ENCODE measurements around the gene EPHA2.
"Not testable (repeated sequence)": the region's sequence is repeated elsewhere in the genome, so short reads cannot be mapped to it uniquely, and the experiment has no call there.

The EPHA2 gene

GRCh38 chr1:16199700-16200099, 43.8 kb upstream of the EPHA2 start:
- Histone ChIP-seq H3K9me3 (ENCODE audit: control extremely low read depth in 1 of 5, control insufficient read depth in 4 of 5, insufficient read depth in 2 of 5, low read depth in 1 of 5, low read length in 4 of 5) (no peaks in the 10 kb centered on the region), H3K4me1 (ENCODE audit: control extremely low read depth in 1 of 4, control insufficient read depth in 4 of 4, insufficient read depth in 4 of 4, low read length in 3 of 4) (no peaks in the 10 kb centered on the region), H3K27me3 (replicated peaks in 2 of 5; ENCODE audit: control insufficient read depth in 4 of 5, insufficient read depth in 5 of 5, low read length in 4 of 5) (no peaks in the 10 kb centered on the region), H3K4me3 (ENCODE audit: control insufficient read depth in 1 of 7, extremely low read depth in 1 of 7, insufficient read depth in 4 of 7, low read depth in 2 of 7, low read length in 6 of 7) (no peak overlapping the region), H3K27ac (ENCODE audit: insufficient read depth in 1 of 2, low read depth in 1 of 2, low read length in 2 of 2, poor library complexity in 1 of 2, severe bottlenecking in 2 of 2) (no peak overlapping the region), H3K36me3 (ENCODE audit: control insufficient read depth in 4 of 4, insufficient read depth in 4 of 4, low read length in 3 of 4) (peaks cover 0 to 35% (median 14%) of the 10 kb centered on the region in 4 experiments)
- no peak for DNase-seq
- WGBS (ENCODE audit: insufficient coverage): 98% methylated on average over 4 of the region's 4 CpGs
- POLR2A ChIA-PET: no interaction called here
- CTCF ChIA-PET: interaction anchor here (1.0 to 1.4 kb wide), 6 partner anchors 10 to 122 kb away, joined by 3 to 5 read pairs (median 4); no protein-coding TSS in a partner anchor

- ChIA-PET CTCF (interaction anchor here (1.0 to 1.4 kb wide), 5 partner anchors 9 to 122 kb away, joined by 3 to 5 read pairs (median 4); no protein-coding TSS in a partner anchor), POLR2A (no interaction called here)
- Histone ChIP-seq H3K4me3 (ENCODE audit: control insufficient read depth in 1 of 7, extremely low read depth in 1 of 7, insufficient read depth in 4 of 7, low read depth in 2 of 7, low read length in 6 of 7) (no peak overlapping the region), H3K27ac (ENCODE audit: insufficient read depth in 1 of 2, low read depth in 1 of 2, low read length in 2 of 2, poor library complexity in 1 of 2, severe bottlenecking in 2 of 2) (no peak overlapping the region), H3K36me3 (ENCODE audit: control insufficient read depth in 4 of 4, insufficient read depth in 4 of 4, low read length in 3 of 4) (peaks cover 0 to 33% (median 11%) of the 10 kb centered on the region in 4 experiments), H3K9me3 (ENCODE audit: control extremely low read depth in 1 of 5, control insufficient read depth in 4 of 5, insufficient read depth in 2 of 5, low read depth in 1 of 5, low read length in 4 of 5) (no peaks in the 10 kb centered on the region), H3K27me3 (replicated peaks in 2 of 5; ENCODE audit: control insufficient read depth in 4 of 5, insufficient read depth in 5 of 5, low read length in 4 of 5) (no peaks in the 10 kb centered on the region), H3K4me1 (ENCODE audit: control extremely low read depth in 1 of 4, control insufficient read depth in 4 of 4, insufficient read depth in 4 of 4, low read length in 3 of 4) (no peaks in the 10 kb centered on the region)
- DNase-seq: no peak
- WGBS (ENCODE audit: insufficient coverage): 60% methylated on average over 1 of the region's 1 CpG
Observed at GRCh38 chr1:16199157-16199501, 43.3 kb upstream of the EPHA2 start.

GRCh38 chr1:16198444-16199156, 42.7 kb upstream of the EPHA2 start:
- no peak for DNase-seq
- ChIA-PET CTCF (interaction anchor here (1.1 to 1.4 kb wide), 3 partner anchors 9 to 18 kb away, joined by 3 to 5 read pairs (median 4); no protein-coding TSS in a partner anchor), POLR2A (no interaction called here)
- H3K9me3 ChIP-seq (ENCODE audit: control extremely low read depth in 1 of 5, control insufficient read depth in 4 of 5, insufficient read depth in 2 of 5, low read depth in 1 of 5, low read length in 4 of 5): no peaks in the 10 kb centered on the region
- 100% methylated on average over 6 of the region's 8 CpGs for WGBS (ENCODE audit: insufficient coverage)
- no peaks in the 10 kb centered on the region for H3K4me1 ChIP-seq (ENCODE audit: control extremely low read depth in 1 of 4, control insufficient read depth in 4 of 4, insufficient read depth in 4 of 4, low read length in 3 of 4)
- no peak overlapping the region for H3K27ac ChIP-seq (ENCODE audit: insufficient read depth in 1 of 2, low read depth in 1 of 2, low read length in 2 of 2, poor library complexity in 1 of 2, severe bottlenecking in 2 of 2)
- peaks cover 0 to 33% (median 11%) of the 10 kb centered on the region in 4 experiments for H3K36me3 ChIP-seq (ENCODE audit: control insufficient read depth in 4 of 4, insufficient read depth in 4 of 4, low read length in 3 of 4)
- H3K4me3 ChIP-seq (ENCODE audit: control insufficient read depth in 1 of 7, extremely low read depth in 1 of 7, insufficient read depth in 4 of 7, low read depth in 2 of 7, low read length in 6 of 7): no peak overlapping the region
- H3K27me3 ChIP-seq (replicated peaks in 2 of 5; ENCODE audit: control insufficient read depth in 4 of 5, insufficient read depth in 5 of 5, low read length in 4 of 5): no peaks in the 10 kb centered on the region

- no peak for DNase-seq
- Histone ChIP-seq H3K4me3 (ENCODE audit: control insufficient read depth in 1 of 7, extremely low read depth in 1 of 7, insufficient read depth in 4 of 7, low read depth in 2 of 7, low read length in 6 of 7) (no peak overlapping the region), H3K36me3 (ENCODE audit: control insufficient read depth in 4 of 4, insufficient read depth in 4 of 4, low read length in 3 of 4) (peaks cover 0 to 20% (median 5%) of the 10 kb centered on the region in 4 experiments), H3K4me1 (ENCODE audit: control extremely low read depth in 1 of 4, control insufficient read depth in 4 of 4, insufficient read depth in 4 of 4, low read length in 3 of 4) (no peaks in the 10 kb centered on the region), H3K9me3 (ENCODE audit: control extremely low read depth in 1 of 5, control insufficient read depth in 4 of 5, insufficient read depth in 2 of 5, low read depth in 1 of 5, low read length in 4 of 5) (no peaks in the 10 kb centered on the region), H3K27ac (ENCODE audit: insufficient read depth in 1 of 2, low read depth in 1 of 2, low read length in 2 of 2, poor library complexity in 1 of 2, severe bottlenecking in 2 of 2) (no peak overlapping the region), H3K27me3 (replicated peaks in 2 of 5; ENCODE audit: control insufficient read depth in 4 of 5, insufficient read depth in 5 of 5, low read length in 4 of 5) (no peaks in the 10 kb centered on the region)
- WGBS (ENCODE audit: insufficient coverage): no CpG with 5 or more reads among the region's 3 CpGs
- ChIA-PET POLR2A (no interaction called here), CTCF (no interaction called here)
Observed at GRCh38 chr1:16196874-16197273, 41.0 kb upstream of the EPHA2 start.

GRCh38 chr1:16196139-16196538, 40.3 kb upstream of the EPHA2 start:
- H3K36me3 ChIP-seq (ENCODE audit: control insufficient read depth in 4 of 4, insufficient read depth in 4 of 4, low read length in 3 of 4): peaks cover 0 to 16% (median 5%) of the 10 kb centered on the region in 4 experiments
- POLR2A ChIA-PET; H3K27me3 ChIP-seq (replicated peaks in 2 of 5; ENCODE audit: control insufficient read depth in 4 of 5, insufficient read depth in 5 of 5, low read length in 4 of 5); DNase-seq; H3K9me3 ChIP-seq (ENCODE audit: control extremely low read depth in 1 of 5, control insufficient read depth in 4 of 5, insufficient read depth in 2 of 5, low read depth in 1 of 5, low read length in 4 of 5); H3K4me1 ChIP-seq (ENCODE audit: control extremely low read depth in 1 of 4, control insufficient read depth in 4 of 4, insufficient read depth in 4 of 4, low read length in 3 of 4); H3K27ac ChIP-seq (ENCODE audit: insufficient read depth in 1 of 2, low read depth in 1 of 2, low read length in 2 of 2, poor library complexity in 1 of 2, severe bottlenecking in 2 of 2); H3K4me3 ChIP-seq (ENCODE audit: control insufficient read depth in 1 of 7, extremely low read depth in 1 of 7, insufficient read depth in 4 of 7, low read depth in 2 of 7, low read length in 6 of 7); CTCF ChIA-PET: not testable (repeated sequence)
- 100% methylated on average over 1 of the region's 4 CpGs for WGBS (ENCODE audit: insufficient coverage)

- no peak for DNase-seq
- no peaks in the 10 kb centered on the region for H3K4me1 ChIP-seq (ENCODE audit: control extremely low read depth in 1 of 4, control insufficient read depth in 4 of 4, insufficient read depth in 4 of 4, low read length in 3 of 4)
- peaks cover 0 to 2% (median 0%) of the 10 kb centered on the region in 5 experiments for H3K27me3 ChIP-seq (replicated peaks in 2 of 5; ENCODE audit: control insufficient read depth in 4 of 5, insufficient read depth in 5 of 5, low read length in 4 of 5)
- no peak overlapping the region for H3K4me3 ChIP-seq (ENCODE audit: control insufficient read depth in 1 of 7, extremely low read depth in 1 of 7, insufficient read depth in 4 of 7, low read depth in 2 of 7, low read length in 6 of 7)
- CTCF ChIA-PET: no interaction called here
- WGBS (ENCODE audit: insufficient coverage): 83% methylated on average over 3 of the region's 7 CpGs
- H3K36me3 ChIP-seq (ENCODE audit: control insufficient read depth in 4 of 4, insufficient read depth in 4 of 4, low read length in 3 of 4): peaks cover 0 to 16% (median 3%) of the 10 kb centered on the region in 4 experiments
- POLR2A ChIA-PET: no interaction called here
- no peaks in the 10 kb centered on the region for H3K9me3 ChIP-seq (ENCODE audit: control extremely low read depth in 1 of 5, control insufficient read depth in 4 of 5, insufficient read depth in 2 of 5, low read depth in 1 of 5, low read length in 4 of 5)
- no peak overlapping the region for H3K27ac ChIP-seq (ENCODE audit: insufficient read depth in 1 of 2, low read depth in 1 of 2, low read length in 2 of 2, poor library complexity in 1 of 2, severe bottlenecking in 2 of 2)
Observed at GRCh38 chr1:16195518-16195905, 39.6 kb upstream of the EPHA2 start.

- no peak for DNase-seq
- Histone ChIP-seq H3K9me3 (ENCODE audit: control extremely low read depth in 1 of 5, control insufficient read depth in 4 of 5, insufficient read depth in 2 of 5, low read depth in 1 of 5, low read length in 4 of 5) (no peaks in the 10 kb centered on the region), H3K4me3 (ENCODE audit: control insufficient read depth in 1 of 7, extremely low read depth in 1 of 7, insufficient read depth in 4 of 7, low read depth in 2 of 7, low read length in 6 of 7) (no peak overlapping the region), H3K4me1 (ENCODE audit: control extremely low read depth in 1 of 4, control insufficient read depth in 4 of 4, insufficient read depth in 4 of 4, low read length in 3 of 4) (no peaks in the 10 kb centered on the region), H3K36me3 (ENCODE audit: control insufficient read depth in 4 of 4, insufficient read depth in 4 of 4, low read length in 3 of 4) (no peaks in the 10 kb centered on the region), H3K27me3 (replicated peaks in 2 of 5; ENCODE audit: control insufficient read depth in 4 of 5, insufficient read depth in 5 of 5, low read length in 4 of 5) (peaks cover 0 to 6% (median 0%) of the 10 kb centered on the region in 5 experiments), H3K27ac (ENCODE audit: insufficient read depth in 1 of 2, low read depth in 1 of 2, low read length in 2 of 2, poor library complexity in 1 of 2, severe bottlenecking in 2 of 2) (no peak overlapping the region)
- CTCF ChIA-PET: interaction anchor here (3.9 to 14.0 kb wide), 2 partner anchors 53 to 114 kb away, joined by 21 to 356 read pairs; partner anchors contain the start of gene FAM131C
- POLR2A ChIA-PET: no interaction called here
- 92% methylated on average over 3 of the region's 6 CpGs for WGBS (ENCODE audit: insufficient coverage)
Observed at GRCh38 chr1:16191916-16192546, 36.2 kb upstream of the EPHA2 start.
